Mesenchymal stem cell (in vitro differentiated cells and primary cell): ENCODE measurements around the gene PLPPR4.

Source experiments
- DNase-seq: peaks from one replicate; pipeline ENCODE4 v3.0.0-alpha.2; 2013
- H2AFZ ChIP-seq: one replicate; pipeline ENCODE4 v1.6.1; 2013; ENCODE audit warnings: low read depth, mild to moderate bottlenecking, control low read depth, inconsistent platforms, low read length, moderate library complexity
- H2AK5ac ChIP-seq: 2 replicates; pipeline ENCODE4 v1.6.1; 2013; ENCODE audit warnings: low read length, moderate library complexity, mild to moderate bottlenecking, inconsistent platforms; ENCODE audit not compliant: severe bottlenecking
- H2BK120ac ChIP-seq: one replicate; pipeline ENCODE4 v1.6.1; 2013; ENCODE audit warnings: low read depth, mild to moderate bottlenecking, inconsistent platforms, low read length, moderate library complexity
- H2BK12ac ChIP-seq, 2 experiments: one replicate each; pipeline ENCODE4 v1.6.1; 2013; ENCODE audit warnings: inconsistent platforms in 2 of 2, low read length in 2 of 2, mild to moderate bottlenecking in 2 of 2, moderate library complexity in 2 of 2, control low read depth in 1 of 2
- H2BK15ac ChIP-seq: one replicate; pipeline ENCODE4 v1.6.1; 2013; ENCODE audit warnings: mild to moderate bottlenecking, low read depth, inconsistent platforms; ENCODE audit not compliant: poor library complexity, severe bottlenecking
- H2BK5ac ChIP-seq: 2 replicates; pipeline ENCODE4 v1.6.1; 2013; ENCODE audit warnings: low read depth, mild to moderate bottlenecking, low read length, control low read depth, inconsistent platforms; ENCODE audit not compliant: poor library complexity, severe bottlenecking
- H3K14ac ChIP-seq, 2 experiments: one replicate each; pipeline ENCODE4 v1.6.1; 2013; ENCODE audit warnings: inconsistent platforms in 2 of 2, low read length in 2 of 2, control low read depth in 1 of 2, mild to moderate bottlenecking in 1 of 2, moderate library complexity in 1 of 2
- H3K18ac ChIP-seq, 2 experiments: one replicate each; pipeline ENCODE4 v1.6.1; 2013; ENCODE audit warnings: inconsistent platforms in 2 of 2, low read length in 2 of 2, control low read depth in 1 of 2, low read depth in 1 of 2, mild to moderate bottlenecking in 1 of 2
- H3K23ac ChIP-seq, 2 experiments: one replicate each; pipeline ENCODE4 v1.6.1; 2013; ENCODE audit warnings: inconsistent platforms in 2 of 2, low read length in 2 of 2, mild to moderate bottlenecking in 2 of 2, moderate library complexity in 2 of 2, control low read depth in 1 of 2
- H3K27ac ChIP-seq: 2 replicates; pipeline ENCODE4 v1.5.1; 2013; ENCODE audit warnings: mild to moderate bottlenecking, moderate library complexity, low read length, control low read depth, inconsistent platforms; ENCODE audit not compliant: poor library complexity, severe bottlenecking
- H3K27me3 ChIP-seq, 2 experiments: 2 replicates each; pipeline versions ENCODE4 v1.6.1 to v1.7.0; 2013; ENCODE audit warnings: low read length in 2 of 2, mild to moderate bottlenecking in 2 of 2, moderate library complexity in 2 of 2, control low read depth in 1 of 2, inconsistent platforms in 1 of 2; ENCODE audit not compliant: control insufficient read depth in 1 of 2, insufficient read depth in 1 of 2
- H3K36me3 ChIP-seq, 2 experiments: 2 replicates each; pipeline versions ENCODE4 v1.6.1 to v1.7.0; 2013; ENCODE audit warnings: low read length in 2 of 2, control low read depth in 1 of 2, inconsistent platforms in 1 of 2, low read depth in 1 of 2, mild to moderate bottlenecking in 1 of 2; ENCODE audit not compliant: insufficient read depth in 2 of 2, control insufficient read depth in 1 of 2
- H3K4ac ChIP-seq, 2 experiments: one replicate each; pipeline ENCODE4 v1.6.1; 2013; ENCODE audit warnings: inconsistent platforms in 2 of 2, low read length in 2 of 2, mild to moderate bottlenecking in 2 of 2, moderate library complexity in 2 of 2, control low read depth in 1 of 2, low read depth in 1 of 2
- H3K4me1 ChIP-seq: 2 replicates; pipeline ENCODE4 v1.6.1; 2013; ENCODE audit warnings: low read depth, low read length, control low read depth; ENCODE audit not compliant: control insufficient read depth, insufficient read depth
- H3K4me2 ChIP-seq: 2 replicates; pipeline ENCODE4 v1.6.1; 2013; ENCODE audit warnings: low read length, mild to moderate bottlenecking, inconsistent platforms; ENCODE audit not compliant: poor library complexity, severe bottlenecking
- H3K4me3 ChIP-seq, 2 experiments: 2 replicates each; pipeline versions ENCODE4 v1.5.1 to v1.7.0; 2013; ENCODE audit warnings: low read length in 2 of 2, mild to moderate bottlenecking in 2 of 2, control low read depth in 1 of 2, low read depth in 1 of 2; ENCODE audit not compliant: insufficient read depth in 1 of 2
- H3K79me1 ChIP-seq: replicated peaks from 2 replicates; pipeline ENCODE4 v1.6.1; 2013; ENCODE audit warnings: mild to moderate bottlenecking, control low read depth, low read length, inconsistent platforms; ENCODE audit not compliant: poor library complexity, severe bottlenecking
- H3K9ac ChIP-seq: 2 replicates; pipeline ENCODE4 v1.7.0; 2013; ENCODE audit warnings: mild to moderate bottlenecking, low read length, moderate library complexity
- H3K9me3 ChIP-seq: 2 replicates; pipeline ENCODE4 v1.7.0; 2013; ENCODE audit warnings: mild to moderate bottlenecking, low read length; ENCODE audit not compliant: control insufficient read depth
- H4K8ac ChIP-seq: one replicate; pipeline ENCODE4 v1.6.1; 2013; ENCODE audit warnings: inconsistent platforms, mild to moderate bottlenecking, low read length, moderate library complexity
- H4K91ac ChIP-seq: one replicate; pipeline ENCODE4 v1.6.1; 2013; ENCODE audit warnings: mild to moderate bottlenecking, low read length, inconsistent platforms
- WGBS: methylation state at CpG from one replicate; pipeline ENCODE4 v1.1.7; 2013; ENCODE audit warnings: mixed read lengths; 5-methylcytosine and 5-hydroxymethylcytosine counted together

PLPPR4 gene

GRCh38 chr1:99229122-99229521 lies 35.2 kb upstream of the PLPPR4 start:
- Histone ChIP-seq H3K4me3 (no peak overlapping the region), H4K8ac (no peak overlapping the region), H2BK15ac (no peak overlapping the region), H3K9me3 (no peaks in the 10 kb centered on the region), H4K91ac (no peak overlapping the region), H3K27ac (no peak overlapping the region), H2AFZ (no peak overlapping the region), H3K14ac (no peak overlapping the region), H2AK5ac (no peak overlapping the region), H3K36me3 (no peaks in the 10 kb centered on the region), H3K4ac (no peak overlapping the region), H3K4me1 (no peaks in the 10 kb centered on the region), H3K4me2 (no peak overlapping the region), H2BK5ac (no peak overlapping the region), H3K23ac (no peak overlapping the region), H2BK120ac (no peak overlapping the region), H3K27me3 (peaks cover 0 to 4% of the 10 kb centered on the region in 2 experiments), H3K79me1 (no peaks in the 10 kb centered on the region), H2BK12ac (no peak overlapping the region), H3K9ac (no peak overlapping the region), H3K18ac (no peak overlapping the region)
- no peak for DNase-seq
- 100% methylated on average over 2 of the region's 3 CpGs for WGBS

GRCh38 chr1:99230695-99231094 lies 33.6 kb upstream of the PLPPR4 start:
- Histone ChIP-seq H4K8ac (no peak overlapping the region), H4K91ac (no peak overlapping the region), H3K27me3 (peaks cover 0 to 4% of the 10 kb centered on the region in 2 experiments), H2AK5ac (no peak overlapping the region), H3K23ac (no peak overlapping the region), H2AFZ (no peak overlapping the region), H3K4me2 (no peak overlapping the region), H3K9me3 (no peaks in the 10 kb centered on the region), H3K79me1 (no peaks in the 10 kb centered on the region), H3K9ac (no peak overlapping the region), H2BK5ac (no peak overlapping the region), H3K36me3 (no peaks in the 10 kb centered on the region), H3K18ac (no peak overlapping the region), H3K14ac (no peak overlapping the region), H2BK15ac (no peak overlapping the region), H3K4me1 (no peaks in the 10 kb centered on the region), H3K4me3 (no peak overlapping the region), H2BK120ac (no peak overlapping the region), H3K27ac (no peak overlapping the region), H2BK12ac (no peak overlapping the region), H3K4ac (no peak overlapping the region)
- DNase-seq = no peak

GRCh38 chr1:99232172-99232571 lies 32.1 kb upstream of the PLPPR4 start:
- Histone ChIP-seq H3K9ac (no peak overlapping the region), H3K4me3 (no peak overlapping the region), H3K79me1 (no peaks in the 10 kb centered on the region), H3K27me3 (peaks cover 0 to 4% of the 10 kb centered on the region in 2 experiments), H3K4me2 (no peak overlapping the region), H2AFZ (no peak overlapping the region), H3K14ac (no peak overlapping the region), H2BK120ac (no peak overlapping the region), H3K4ac (no peak overlapping the region), H3K36me3 (no peaks in the 10 kb centered on the region), H4K91ac (no peak overlapping the region), H3K4me1 (no peaks in the 10 kb centered on the region), H2AK5ac (no peak overlapping the region), H4K8ac (no peak overlapping the region), H2BK12ac (no peak overlapping the region), H3K18ac (no peak overlapping the region), H3K27ac (no peak overlapping the region), H2BK5ac (no peak overlapping the region), H2BK15ac (no peak overlapping the region), H3K23ac (no peak overlapping the region), H3K9me3 (no peaks in the 10 kb centered on the region)
- WGBS = 44% methylated on average over 1 of the region's 2 CpGs
- no peak for DNase-seq

- Histone ChIP-seq H3K27ac (no peak overlapping the region), H2BK120ac (no peak overlapping the region), H3K4me1 (no peaks in the 10 kb centered on the region), H3K27me3 (no peaks in the 10 kb centered on the region), H2BK5ac (no peak overlapping the region), H3K79me1 (no peaks in the 10 kb centered on the region), H2AK5ac (no peak overlapping the region), H3K4me2 (no peak overlapping the region), H4K8ac (no peak overlapping the region), H3K14ac (no peak overlapping the region), H3K36me3 (no peaks in the 10 kb centered on the region), H3K4me3 (no peak overlapping the region), H2BK15ac (no peak overlapping the region), H4K91ac (no peak overlapping the region), H2AFZ (no peak overlapping the region), H3K18ac (no peak overlapping the region), H2BK12ac (no peak overlapping the region), H3K23ac (no peak overlapping the region), H3K4ac (no peak overlapping the region), H3K9ac (no peak overlapping the region), H3K9me3 (no peaks in the 10 kb centered on the region)
- no peak for DNase-seq
- WGBS = 84% methylated on average over 1 of the region's 1 CpG
These were observed 30.8 kb upstream of the PLPPR4 start for GRCh38 chr1:99233446-99233845.
